DMS153 (cell line): Measurements from ENCODE around the gene MOB3A.

Source experiments
- DNase-seq: peaks from one replicate; lab custom pipeline; 2025; lab: John Stamatoyannopoulos, UW

Gene MOB3A

GRCh38 chr19:2033115-2033824 lies 62.9 kb downstream of the MOB3A start:
- no peak for DNase-seq

- DNase-seq, result peak; percentile 75
Measured at GRCh38 chr19:2032296-2032941, 63.7 kb downstream of the MOB3A start.

GRCh38 chr19:2027361-2027760 lies 68.8 kb downstream of the MOB3A start:
- no peak for DNase-seq

- no peak for DNase-seq
Measured at GRCh38 chr19:2026770-2027169, 69.4 kb downstream of the MOB3A start.

GRCh38 chr19:2022289-2022688 lies 73.8 kb downstream of the MOB3A start:
- DNase-seq, result no peak

- no peak for DNase-seq
Measured at GRCh38 chr19:2021453-2022140, 74.5 kb downstream of the MOB3A start.
